Mesothelial cell of epicardium (in vitro differentiated cells): ENCODE data around the gene TCHHL1. TPM values are rescaled to one million over a fixed set of nuclear protein-coding genes. Genes with fewer than 3 reads are reported as not detected.

Source experiments
- DNase-seq, 2 experiments: peaks; one replicate each; pipeline ENCODE4 v3.0.0; 2021; ENCODE audit warnings: low spot score in 2 of 2; ENCODE audit not compliant: unreplicated experiment in 2 of 2
- H3K27ac Mint-ChIP-seq: 2 replicates; pipeline ENCODE4 v1.8.0; 2021; ENCODE audit warnings: mixed read lengths
- H3K27me3 Mint-ChIP-seq: 2 replicates; pipeline ENCODE4 v1.8.0; 2021; ENCODE audit warnings: low read depth, mixed read lengths
- H3K36me3 Mint-ChIP-seq: 2 replicates; pipeline ENCODE4 v1.8.0; 2021; ENCODE audit warnings: mixed read lengths
- H3K4me1 Mint-ChIP-seq: 2 replicates; pipeline ENCODE4 v1.8.0; 2021; ENCODE audit warnings: mixed read lengths
- H3K4me3 Mint-ChIP-seq: 2 replicates; pipeline ENCODE4 v1.8.0; 2021; ENCODE audit warnings: mild to moderate bottlenecking, moderate library complexity, mixed read lengths
- H3K9me3 Mint-ChIP-seq: 2 replicates; pipeline ENCODE4 v1.8.0; 2021; ENCODE audit warnings: mixed read lengths
- total RNA-seq: library from RNA; stranded (reverse); gene quantifications from 3 replicates; pipeline ENCODE4 v1.2.1, GENCODE V29; 2021
- TF ChIP-seq, protein P1 (sequence below): fragments of 200-600 bp; sonication (generic); IDR thresholded peaks from one replicate; pipeline ENCODE4 v1.5.0; 2021; ENCODE audit warnings: antibody characterized with exemption; ENCODE audit not compliant: unreplicated experiment

The TCHHL1 gene
- total RNA-seq, 1 donor from 2014 or later: not detected

DNA sequence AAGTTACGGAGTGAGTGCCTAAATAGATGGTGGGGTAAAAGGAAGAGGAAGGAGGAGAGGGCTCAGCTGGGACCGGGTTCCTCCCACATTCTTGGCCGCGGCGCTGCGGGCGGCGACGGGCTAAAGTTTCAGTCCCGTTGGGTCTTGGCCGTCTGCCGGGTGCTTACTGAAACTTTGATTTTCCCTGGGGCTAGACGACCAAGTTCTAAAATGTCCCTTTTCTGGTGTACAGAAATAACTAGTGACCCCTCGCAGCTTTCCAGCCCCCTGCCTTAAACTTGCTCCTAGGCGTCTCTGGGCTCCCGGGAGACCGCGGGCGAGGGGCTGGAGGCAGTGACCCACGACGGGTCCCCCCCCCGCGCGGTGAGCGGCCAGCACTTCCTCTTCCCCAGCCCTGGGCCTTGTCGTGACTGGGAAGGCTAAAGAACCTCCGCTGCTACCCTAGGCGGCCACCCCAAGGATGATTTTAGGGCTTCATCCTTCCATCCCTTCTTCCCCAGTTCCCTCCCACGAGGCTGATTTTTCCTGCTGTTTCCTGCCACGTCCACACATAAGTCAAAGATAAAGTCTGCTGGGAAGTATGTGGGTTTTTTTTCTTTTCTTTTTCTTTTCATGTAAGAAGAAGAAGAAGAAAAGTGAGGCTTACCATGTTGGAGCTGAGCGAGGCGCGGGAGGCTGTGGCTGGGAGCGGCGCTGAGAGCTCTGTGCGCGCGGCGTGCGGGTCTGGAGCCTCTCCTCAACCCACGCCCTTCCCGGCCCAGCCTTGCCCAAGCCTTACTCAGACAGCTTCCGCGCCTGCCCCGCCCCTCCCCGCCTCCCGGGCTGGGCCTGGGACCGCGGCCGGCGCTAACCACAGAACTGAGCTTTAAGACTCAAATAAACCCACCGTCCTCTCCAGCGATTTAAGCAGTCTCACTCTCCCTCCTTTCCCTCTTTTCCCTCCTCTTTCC lies 52.3 kb downstream of the TCHHL1 start, which contains the start of gene S100A11:
S100A11 (minus strand) TSS at position 738 of the 950 bp plus-strand sequence; CDS start at position 649, 89 bp downstream.
- peaks cover 38% of the 10 kb centered on the region for H3K4me1 Mint-ChIP-seq

DNA sequence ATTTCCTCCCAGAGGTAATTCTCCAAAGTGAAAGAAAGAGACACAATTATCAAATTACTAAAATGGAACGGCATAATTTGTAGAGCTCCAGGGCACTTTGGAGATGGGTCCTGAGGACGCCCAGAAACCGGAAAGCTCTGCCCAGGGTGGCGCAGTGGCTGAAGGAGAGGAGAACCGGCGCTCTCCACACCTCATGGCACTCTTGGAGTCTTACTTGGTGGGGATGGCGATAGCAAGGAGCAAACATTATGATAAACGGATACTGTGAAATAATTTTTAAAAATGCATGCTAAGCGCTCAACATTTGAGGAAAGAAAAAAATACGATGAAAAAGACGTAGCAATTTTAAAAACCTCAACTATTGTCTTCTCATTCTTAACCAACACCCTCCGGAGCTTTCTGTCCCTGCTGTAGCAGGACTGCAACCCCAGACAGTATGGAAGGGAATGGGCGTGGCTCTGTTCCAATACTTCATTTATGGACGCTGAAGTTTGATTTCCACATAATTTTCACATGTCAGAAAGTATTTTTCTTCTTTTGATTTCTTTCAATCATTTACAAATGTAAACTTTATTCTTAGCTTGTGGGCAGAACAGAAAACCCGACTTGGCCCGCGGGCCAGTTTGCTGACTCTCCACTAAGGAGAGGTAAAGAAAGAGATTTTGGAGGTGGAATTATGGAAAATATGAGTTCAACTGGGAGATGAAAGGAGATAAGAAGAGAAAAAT lies 53.2 kb downstream of the TCHHL1 start:
- TF ChIP-seq, protein P1, sequence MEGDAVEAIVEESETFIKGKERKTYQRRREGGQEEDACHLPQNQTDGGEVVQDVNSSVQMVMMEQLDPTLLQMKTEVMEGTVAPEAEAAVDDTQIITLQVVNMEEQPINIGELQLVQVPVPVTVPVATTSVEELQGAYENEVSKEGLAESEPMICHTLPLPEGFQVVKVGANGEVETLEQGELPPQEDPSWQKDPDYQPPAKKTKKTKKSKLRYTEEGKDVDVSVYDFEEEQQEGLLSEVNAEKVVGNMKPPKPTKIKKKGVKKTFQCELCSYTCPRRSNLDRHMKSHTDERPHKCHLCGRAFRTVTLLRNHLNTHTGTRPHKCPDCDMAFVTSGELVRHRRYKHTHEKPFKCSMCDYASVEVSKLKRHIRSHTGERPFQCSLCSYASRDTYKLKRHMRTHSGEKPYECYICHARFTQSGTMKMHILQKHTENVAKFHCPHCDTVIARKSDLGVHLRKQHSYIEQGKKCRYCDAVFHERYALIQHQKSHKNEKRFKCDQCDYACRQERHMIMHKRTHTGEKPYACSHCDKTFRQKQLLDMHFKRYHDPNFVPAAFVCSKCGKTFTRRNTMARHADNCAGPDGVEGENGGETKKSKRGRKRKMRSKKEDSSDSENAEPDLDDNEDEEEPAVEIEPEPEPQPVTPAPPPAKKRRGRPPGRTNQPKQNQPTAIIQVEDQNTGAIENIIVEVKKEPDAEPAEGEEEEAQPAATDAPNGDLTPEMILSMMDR: no peak
- no peak for DNase-seq
- H3K4me3 Mint-ChIP-seq: peak overlapping the region; percentile 85
- H3K27me3 Mint-ChIP-seq: no peaks in the 10 kb centered on the region
- H3K27ac Mint-ChIP-seq: peak overlapping the region; percentile 96
- H3K36me3 Mint-ChIP-seq: peaks cover 12% of the 10 kb centered on the region
- H3K4me1 Mint-ChIP-seq: peaks cover 38% of the 10 kb centered on the region
- no peaks in the 10 kb centered on the region for H3K9me3 Mint-ChIP-seq

More for the DNA sequence above, 52.3 kb downstream of the TCHHL1 start, which contains the start of gene S100A11:
- Mint-ChIP-seq H3K9me3 (no peaks in the 10 kb centered on the region), H3K36me3 (peaks cover 10% of the 10 kb centered on the region), H3K27me3 (no peaks in the 10 kb centered on the region), H3K27ac (peak within 1 kb of the TSS; percentile 96), H3K4me3 (peak within 1 kb of the TSS; percentile 85)
- TF ChIP-seq, protein P1: no peak
- peak; percentile 74 to 84 for DNase-seq

DNA sequence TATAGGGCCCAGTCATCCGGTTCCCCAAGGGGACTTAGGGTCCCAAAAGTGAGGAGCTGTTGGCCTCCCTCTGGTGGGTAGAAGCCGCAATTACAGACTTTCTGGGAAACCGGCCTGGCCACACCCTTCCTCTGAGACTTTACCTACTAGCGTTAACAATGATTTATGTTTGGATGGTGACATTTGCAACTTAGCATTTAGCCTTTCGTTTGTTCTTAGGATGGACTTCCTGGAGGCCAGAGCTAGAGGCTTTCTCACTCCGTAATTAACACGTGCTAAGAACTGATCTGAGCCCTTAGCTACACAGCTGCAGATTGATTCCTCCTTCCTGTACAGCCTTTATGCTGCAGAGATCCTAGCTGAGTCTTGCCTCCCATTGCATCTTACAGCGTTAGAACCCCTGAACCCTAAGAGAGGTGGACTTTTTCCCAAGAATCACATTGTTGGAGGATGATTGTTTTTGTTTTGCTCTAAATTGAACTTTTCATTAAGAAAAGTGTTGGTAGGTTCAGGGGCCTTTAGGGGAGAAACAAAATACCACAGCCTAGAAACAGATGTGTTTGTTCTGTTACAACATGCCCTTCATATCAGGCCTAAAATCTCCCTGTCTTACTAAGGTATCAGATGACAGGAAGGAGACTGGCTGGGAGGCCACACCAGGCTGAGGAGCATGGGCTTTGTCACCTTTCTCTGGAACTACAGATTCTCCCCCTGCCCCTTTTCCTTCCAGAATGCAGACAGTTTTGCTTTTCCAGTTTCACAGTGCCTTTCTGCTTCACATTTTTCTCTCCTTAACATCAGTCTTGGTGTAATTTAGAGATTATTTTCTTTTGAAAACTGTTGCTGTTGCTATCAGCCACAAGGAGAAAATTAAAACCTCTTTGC lies 54.0 kb downstream of the TCHHL1 start:
- Mint-ChIP-seq H3K36me3 (peaks cover 16% of the 10 kb centered on the region), H3K4me1 (peaks cover 38% of the 10 kb centered on the region), H3K4me3 (peak overlapping the region; percentile 85), H3K27ac (peak overlapping the region; percentile 96), H3K9me3 (no peaks in the 10 kb centered on the region), H3K27me3 (no peaks in the 10 kb centered on the region)
- peak in 1 of 2 experiments; percentile 66 for DNase-seq
- TF ChIP-seq, protein P1: peak; percentile 76

DNA sequence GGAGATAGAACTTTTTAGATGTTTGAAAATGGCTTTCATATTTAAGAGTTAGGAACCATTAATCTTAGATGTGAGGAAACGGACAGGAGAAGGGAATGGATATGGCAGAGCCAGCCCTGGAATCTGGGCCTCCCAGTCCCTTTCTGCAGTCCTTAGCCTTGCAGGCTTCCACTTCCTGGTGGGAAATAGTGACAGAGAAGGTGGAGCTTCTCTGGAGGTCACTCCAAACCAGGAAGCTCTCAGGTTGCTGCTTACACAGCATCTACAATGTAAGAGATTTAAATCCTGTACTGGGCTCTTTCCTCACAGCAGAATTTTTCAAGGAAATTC lies 54.6 kb downstream of the TCHHL1 start:
- H3K27me3 Mint-ChIP-seq: no peaks in the 10 kb centered on the region
- peak overlapping the region; percentile 96 for H3K27ac Mint-ChIP-seq
- H3K9me3 Mint-ChIP-seq: no peaks in the 10 kb centered on the region
- TF ChIP-seq, protein P1: no peak
- peak overlapping the region; percentile 85 for H3K4me3 Mint-ChIP-seq
- H3K4me1 Mint-ChIP-seq: peaks cover 38% of the 10 kb centered on the region
- no peak for DNase-seq
- peaks cover 20% of the 10 kb centered on the region for H3K36me3 Mint-ChIP-seq

Other genes starting within 250 kb of the TCHHL1 start
- gene C2CD4D, start 249.2 kb downstream of the TCHHL1 start, total RNA-seq: 0.38 to 0.65 TPM (median 0.53 TPM) in 3 replicates
- gene THEM5, start 235.4 kb downstream of the TCHHL1 start, total RNA-seq: not detected in 3 replicates
- gene THEM4, start 179.6 kb downstream of the TCHHL1 start, total RNA-seq: 23.3 to 24.3 TPM (median 24.1 TPM) in 3 replicates
- gene S100A10, start 95.2 kb downstream of the TCHHL1 start, total RNA-seq: 219 to 234 TPM (median 222 TPM) in 3 replicates
- gene S100A11, start 52.1 kb downstream of the TCHHL1 start, total RNA-seq: 351 to 373 TPM (median 358 TPM) in 3 replicates
- gene TCHH, start 26.4 kb upstream of the TCHHL1 start, total RNA-seq: not detected in 3 replicates
- not detected in 3 replicates for gene RPTN, start 70.2 kb upstream of the TCHHL1 start, total RNA-seq
- not detected in 3 replicates for gene HRNR, start 135.1 kb upstream of the TCHHL1 start, total RNA-seq
- not detected in 3 replicates for gene FLG, start 236.2 kb upstream of the TCHHL1 start, total RNA-seq